Measurements from ENCODE around the gene CPNE4.

CPNE4 gene

DNA sequence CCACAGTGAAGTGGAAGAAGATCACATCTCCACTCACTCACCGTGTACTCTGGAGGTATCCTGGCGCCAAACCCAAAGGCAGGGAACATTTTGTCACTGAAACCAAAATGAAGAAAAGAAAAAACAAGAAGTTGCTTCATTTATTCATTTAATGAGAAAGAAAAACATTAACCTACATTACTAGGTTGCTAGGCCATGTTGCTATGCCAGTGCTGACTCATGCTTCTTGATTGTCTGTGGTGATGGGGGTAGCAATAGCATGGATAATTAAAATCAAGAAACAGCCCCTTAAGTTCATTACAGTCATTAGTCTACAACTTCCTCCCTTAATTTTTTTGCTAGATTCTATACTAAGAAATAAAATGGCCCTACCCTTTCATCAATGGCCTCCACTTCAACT is 479.4 kb downstream of the CPNE4 start:
- Histone ChIP-seq H3K36me3 (ENCODE audit: low read depth) (no peaks in the 10 kb centered on the region), H3K4me3 (ENCODE audit: severe bottlenecking) (no peak overlapping the region), H3K4me1 (ENCODE audit: insufficient read depth, poor library complexity, severe bottlenecking) (no peaks in the 10 kb centered on the region), H3K27me3 (ENCODE audit: insufficient read depth, poor library complexity, severe bottlenecking) (peaks cover 8% of the 10 kb centered on the region), H3K9me3 (ENCODE audit: severe bottlenecking) (peaks cover 1% of the 10 kb centered on the region), H3K27ac (ENCODE audit: poor library complexity, severe bottlenecking) (no peak overlapping the region)
- TF ChIP-seq, protein P1, sequence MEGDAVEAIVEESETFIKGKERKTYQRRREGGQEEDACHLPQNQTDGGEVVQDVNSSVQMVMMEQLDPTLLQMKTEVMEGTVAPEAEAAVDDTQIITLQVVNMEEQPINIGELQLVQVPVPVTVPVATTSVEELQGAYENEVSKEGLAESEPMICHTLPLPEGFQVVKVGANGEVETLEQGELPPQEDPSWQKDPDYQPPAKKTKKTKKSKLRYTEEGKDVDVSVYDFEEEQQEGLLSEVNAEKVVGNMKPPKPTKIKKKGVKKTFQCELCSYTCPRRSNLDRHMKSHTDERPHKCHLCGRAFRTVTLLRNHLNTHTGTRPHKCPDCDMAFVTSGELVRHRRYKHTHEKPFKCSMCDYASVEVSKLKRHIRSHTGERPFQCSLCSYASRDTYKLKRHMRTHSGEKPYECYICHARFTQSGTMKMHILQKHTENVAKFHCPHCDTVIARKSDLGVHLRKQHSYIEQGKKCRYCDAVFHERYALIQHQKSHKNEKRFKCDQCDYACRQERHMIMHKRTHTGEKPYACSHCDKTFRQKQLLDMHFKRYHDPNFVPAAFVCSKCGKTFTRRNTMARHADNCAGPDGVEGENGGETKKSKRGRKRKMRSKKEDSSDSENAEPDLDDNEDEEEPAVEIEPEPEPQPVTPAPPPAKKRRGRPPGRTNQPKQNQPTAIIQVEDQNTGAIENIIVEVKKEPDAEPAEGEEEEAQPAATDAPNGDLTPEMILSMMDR (IDR thresholded peaks at IDR 0.05; ENCODE audit: poor library complexity, severe bottlenecking), result no peak
- ATAC-seq (ENCODE audit: low read depth) (no peak), DNase-seq (ENCODE audit: low spot score) (no peak)

DNA sequence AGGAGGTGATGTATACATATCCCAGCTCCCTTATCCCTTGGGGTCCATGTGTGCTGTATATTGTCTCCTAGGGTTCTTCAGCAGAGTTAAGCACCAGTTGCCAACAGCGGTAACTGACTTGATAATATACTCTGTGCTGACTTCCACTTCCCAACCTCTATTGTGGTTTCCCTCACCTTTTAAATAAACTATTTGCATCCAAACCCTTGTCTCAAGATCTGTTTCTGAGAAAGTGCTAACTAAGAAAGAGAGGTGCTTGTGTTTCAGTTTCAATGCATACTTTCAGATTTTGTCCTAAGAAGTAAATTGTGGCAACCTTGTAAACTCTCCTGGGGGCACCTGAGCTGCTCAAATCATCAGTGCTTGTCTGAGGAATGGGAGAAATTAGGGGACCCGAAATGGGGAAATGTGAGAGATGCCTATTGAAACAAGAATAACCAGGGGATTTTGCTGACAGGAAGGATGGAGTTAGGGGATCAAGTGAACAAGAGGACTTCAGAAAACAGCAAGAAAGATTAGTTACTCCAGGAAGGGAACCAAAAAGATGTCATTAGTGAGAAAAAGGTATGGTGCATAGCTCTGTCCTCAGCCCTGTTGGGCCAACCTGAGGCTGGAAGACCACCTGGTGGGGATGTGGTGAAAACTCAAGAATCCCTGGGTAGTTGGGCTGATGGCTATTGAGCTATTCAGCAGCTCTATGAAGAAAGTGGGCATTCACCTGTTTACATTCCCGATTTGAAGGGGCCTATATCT is 481.1 kb downstream of the CPNE4 start:
- TF ChIP-seq, protein P1 (IDR thresholded peaks at IDR 0.05; ENCODE audit: poor library complexity, severe bottlenecking), result no peak
- H3K9me3 ChIP-seq (ENCODE audit: severe bottlenecking), result peaks cover 1% of the 10 kb centered on the region
- no peaks in the 10 kb centered on the region for H3K36me3 ChIP-seq (ENCODE audit: low read depth)
- ATAC-seq (ENCODE audit: low read depth) (no peak), DNase-seq (ENCODE audit: low spot score) (no peak)
- no peak overlapping the region for H3K27ac ChIP-seq (ENCODE audit: poor library complexity, severe bottlenecking)
- H3K4me1 ChIP-seq (ENCODE audit: insufficient read depth, poor library complexity, severe bottlenecking), result no peaks in the 10 kb centered on the region
- no peak overlapping the region for H3K4me3 ChIP-seq (ENCODE audit: severe bottlenecking)
- peaks cover 4% of the 10 kb centered on the region for H3K27me3 ChIP-seq (ENCODE audit: insufficient read depth, poor library complexity, severe bottlenecking)

DNA sequence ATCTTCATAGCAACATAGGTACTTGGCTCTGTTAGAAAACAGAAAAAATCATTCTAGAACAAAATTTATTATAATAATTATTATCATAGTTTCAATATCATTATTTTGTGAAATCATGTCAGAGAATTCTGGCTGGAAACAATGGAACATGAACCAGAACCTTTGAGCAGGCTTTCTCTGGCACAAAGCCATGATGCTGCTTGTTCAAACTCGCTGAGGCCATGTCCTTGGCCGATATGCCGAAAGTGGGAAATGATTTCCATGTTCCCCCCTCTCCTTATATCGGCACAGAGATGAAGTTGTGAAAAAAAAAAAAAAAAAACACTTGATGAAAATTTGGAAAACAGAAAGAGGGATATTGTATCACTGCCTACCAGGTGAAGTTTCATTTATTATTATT is 483.1 kb downstream of the CPNE4 start:
- Histone ChIP-seq H3K27me3 (ENCODE audit: insufficient read depth, poor library complexity, severe bottlenecking) (peaks cover 4% of the 10 kb centered on the region), H3K36me3 (ENCODE audit: low read depth) (no peaks in the 10 kb centered on the region), H3K4me1 (ENCODE audit: insufficient read depth, poor library complexity, severe bottlenecking) (no peaks in the 10 kb centered on the region), H3K4me3 (ENCODE audit: severe bottlenecking) (no peak overlapping the region), H3K27ac (ENCODE audit: poor library complexity, severe bottlenecking) (no peak overlapping the region), H3K9me3 (ENCODE audit: severe bottlenecking) (peaks cover 1% of the 10 kb centered on the region)
- TF ChIP-seq, protein P1 (IDR thresholded peaks at IDR 0.05; ENCODE audit: poor library complexity, severe bottlenecking), result no peak
- no peak for DNase-seq (ENCODE audit: low spot score)
- ATAC-seq (ENCODE audit: low read depth), result no peak

DNA sequence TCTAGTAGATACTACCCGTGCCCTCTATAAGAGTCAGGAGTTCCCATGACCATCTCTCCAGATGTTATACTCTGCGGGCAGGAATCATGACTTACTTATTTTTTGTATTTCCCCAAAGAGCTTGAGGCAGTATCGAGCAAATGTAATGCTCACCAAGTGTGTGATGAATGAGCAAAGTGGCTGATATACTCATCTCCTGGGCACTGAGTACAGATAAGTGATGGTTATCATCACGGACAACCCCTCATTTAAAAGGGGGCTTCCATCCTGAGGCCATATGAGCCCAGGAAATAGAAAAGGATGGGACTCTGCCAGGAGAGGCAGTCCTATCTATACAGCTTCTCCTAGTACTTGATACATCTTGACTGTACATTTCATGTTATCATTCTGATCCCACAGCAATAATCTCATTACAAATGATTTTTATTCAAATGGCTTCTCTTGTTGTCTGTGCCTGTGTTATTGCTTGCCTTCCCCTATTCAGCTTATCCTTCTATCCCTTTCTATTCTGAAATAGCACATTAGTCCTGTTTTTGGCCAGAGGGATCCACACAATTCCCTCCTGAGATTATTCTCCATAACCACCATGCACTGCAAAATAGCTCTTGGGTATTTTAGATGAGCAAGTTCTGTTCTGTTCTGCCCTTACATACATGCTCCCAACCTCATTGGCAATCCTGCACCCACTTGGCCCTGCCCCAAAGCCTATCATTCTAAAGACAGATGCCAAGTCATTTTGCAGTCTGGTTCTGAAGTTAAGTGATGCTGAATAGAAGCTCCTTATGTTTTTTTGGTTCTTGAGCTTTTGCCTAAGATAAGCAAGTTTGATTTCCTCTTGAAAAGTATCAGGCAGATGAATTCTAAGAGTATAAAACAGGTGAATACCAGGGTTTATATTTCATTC is 484.0 kb downstream of the CPNE4 start:
- no peaks in the 10 kb centered on the region for H3K4me1 ChIP-seq (ENCODE audit: insufficient read depth, poor library complexity, severe bottlenecking)
- ATAC-seq (ENCODE audit: low read depth), result no peak

More for the DNA sequence above, 484.0 kb downstream of the CPNE4 start:
- no peak overlapping the region for H3K27ac ChIP-seq (ENCODE audit: poor library complexity, severe bottlenecking)
- peaks cover 4% of the 10 kb centered on the region for H3K27me3 ChIP-seq (ENCODE audit: insufficient read depth, poor library complexity, severe bottlenecking)
- TF ChIP-seq, protein P1 (IDR thresholded peaks at IDR 0.05; ENCODE audit: poor library complexity, severe bottlenecking), result no peak
- no peaks in the 10 kb centered on the region for H3K36me3 ChIP-seq (ENCODE audit: low read depth)
- H3K4me3 ChIP-seq (ENCODE audit: severe bottlenecking), result no peak overlapping the region
- H3K9me3 ChIP-seq (ENCODE audit: severe bottlenecking), result no peaks in the 10 kb centered on the region
- no peak for DNase-seq (ENCODE audit: low spot score)
